ENCODE results near the gene SNAP25.

SNAP25 gene

GRCh38 chr20:10218536-10219451 is at the start of gene SNAP25:
SNAP25 (plus strand) TSS chr20:10218830; CDS start chr20:10275492, 56,662 bp downstream.
- DNase-seq, result peak; percentile 95

GRCh38 chr20:10169752-10170151 is 48.9 kb upstream of the SNAP25 start:
- no peak for DNase-seq

GRCh38 chr20:10170261-10170660 is 48.4 kb upstream of the SNAP25 start:
- DNase-seq, result no peak

- peak; percentile 85 for DNase-seq
These were observed 46.5 kb upstream of the SNAP25 start for GRCh38 chr20:10171864-10172751.

GRCh38 chr20:10172998-10173655 is 45.5 kb upstream of the SNAP25 start:
- no peak for DNase-seq

GRCh38 chr20:10174400-10174799 is 44.2 kb upstream of the SNAP25 start:
- no peak for DNase-seq

GRCh38 chr20:10177326-10177725 is 41.3 kb upstream of the SNAP25 start:
- DNase-seq, result no peak

- DNase-seq, result no peak
These were observed 40.5 kb upstream of the SNAP25 start for GRCh38 chr20:10178091-10178490.

- DNase-seq, result no peak
These were observed 39.8 kb upstream of the SNAP25 start for GRCh38 chr20:10178727-10179313.

GRCh38 chr20:10179574-10180298 is 38.9 kb upstream of the SNAP25 start:
- no peak for DNase-seq

- no peak for DNase-seq
These were observed 37.9 kb upstream of the SNAP25 start for GRCh38 chr20:10180651-10181235.

- DNase-seq, result peak; percentile 82
These were observed 32.7 kb upstream of the SNAP25 start for GRCh38 chr20:10185741-10186558.

GRCh38 chr20:10190456-10190855 is 28.2 kb upstream of the SNAP25 start:
- no peak for DNase-seq

- no peak for DNase-seq
These were observed 26.5 kb upstream of the SNAP25 start for GRCh38 chr20:10192171-10192570.

GRCh38 chr20:10194166-10194565 is 24.5 kb upstream of the SNAP25 start:
- DNase-seq, result no peak

GRCh38 chr20:10200330-10200729 is 18.3 kb upstream of the SNAP25 start:
- no peak for DNase-seq

- DNase-seq, result no peak
These were observed 17.2 kb upstream of the SNAP25 start for GRCh38 chr20:10201321-10201870.

GRCh38 chr20:10209091-10209490 is 9.5 kb upstream of the SNAP25 start:
- DNase-seq, result no peak

GRCh38 chr20:10213526-10213925 is 5.1 kb upstream of the SNAP25 start:
- no peak for DNase-seq

GRCh38 chr20:10216146-10216791 is 2.4 kb upstream of the SNAP25 start:
- peak; percentile 14 for DNase-seq
